Measurements from ENCODE around the gene CSF3R.

The CSF3R gene

DNA sequence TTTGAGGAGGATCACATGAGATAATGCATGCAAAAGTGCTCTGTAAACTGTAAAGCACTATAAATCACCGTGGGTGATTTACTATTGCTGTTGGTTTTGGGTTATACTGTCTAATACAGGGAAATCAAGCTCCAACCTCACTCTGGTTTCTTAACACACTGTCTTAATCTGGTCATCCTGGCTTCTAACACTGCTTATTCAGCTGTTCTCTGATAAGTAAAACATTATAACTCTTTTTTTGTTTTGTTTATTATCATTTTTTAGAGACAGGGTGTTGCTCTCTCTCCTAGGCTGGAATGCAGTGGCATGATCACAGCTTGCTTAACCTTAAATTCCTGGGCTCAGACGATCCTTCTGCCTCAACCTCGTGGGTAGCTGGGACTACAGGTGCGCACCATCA lies 63.1 kb downstream of the CSF3R start:
- DNase-seq (ENCODE audit: low read depth): no peak

- DNase-seq (ENCODE audit: low read depth): no peak
Measured at GRCh38 chr1:36419140-36419539, 63.6 kb downstream of the CSF3R start.

- DNase-seq (ENCODE audit: low read depth): no peak
Measured at GRCh38 chr1:36417931-36418330, 64.8 kb downstream of the CSF3R start.
